ENCODE results near the gene TBCEL.
"Not testable (repeated sequence)": the region's sequence is repeated elsewhere in the genome, so short reads cannot be mapped to it uniquely, and the experiment has no call there.

TBCEL gene

DNA sequence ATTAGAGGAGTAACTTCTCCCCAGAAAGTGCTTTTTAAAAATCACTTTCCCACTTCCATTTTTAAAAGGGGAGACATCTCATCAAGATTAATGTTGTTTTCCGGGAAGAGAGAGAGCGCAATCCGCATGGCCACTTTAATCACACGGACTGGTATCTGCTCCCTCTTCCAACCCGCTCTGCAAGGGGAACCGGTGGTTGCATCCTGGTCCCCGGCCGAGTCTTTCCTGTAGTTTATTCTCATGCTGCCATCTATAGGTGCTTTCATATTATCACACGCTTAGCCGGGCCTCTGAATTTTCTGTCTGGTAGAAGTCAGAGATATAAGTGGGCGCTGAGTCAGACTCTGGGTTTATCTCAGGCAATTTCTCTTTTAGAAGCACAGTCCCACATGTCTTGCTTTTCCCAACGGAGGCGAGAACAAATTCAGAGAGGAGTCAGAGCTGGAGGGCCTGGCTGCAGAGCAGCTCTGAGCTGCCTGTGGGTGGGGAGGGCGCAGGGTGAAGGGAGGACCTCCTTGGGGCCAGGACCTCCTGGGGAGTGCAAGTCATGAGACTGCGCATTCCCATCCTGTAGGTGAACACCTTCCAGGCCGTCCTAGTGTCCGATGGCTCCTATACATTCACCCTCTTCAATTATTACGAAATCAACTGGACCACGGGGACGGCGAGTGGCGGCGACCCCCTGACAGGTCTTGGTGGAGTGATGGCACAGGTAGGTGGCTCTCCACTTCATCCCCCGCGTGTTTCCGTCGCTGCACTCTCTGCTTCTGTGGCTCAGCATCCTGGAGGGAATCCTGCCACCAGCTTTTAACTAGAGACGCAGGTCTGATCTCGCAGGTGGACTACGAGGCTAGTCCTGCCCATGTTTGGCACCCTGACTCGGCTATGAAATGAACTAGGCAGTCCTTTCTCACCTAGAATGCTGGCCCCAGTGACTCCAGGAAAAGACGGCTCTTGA, 88.9 kb downstream of the TBCEL start:
- no peaks in the 10 kb centered on the region for H3F3A ChIP-seq (ENCODE audit: insufficient read depth, low read length)
- no peak overlapping the region for H2AFZ ChIP-seq (ENCODE audit: low read length)
- H3K9me2 ChIP-seq (replicated peaks; ENCODE audit: insufficient read depth, low read length): no peaks in the 10 kb centered on the region

GRCh38 chr11:121113611-121114010, 89.7 kb downstream of the TBCEL start:
- H3K27me3 ChIP-seq (replicated peaks; ENCODE audit: insufficient read depth, low read length): no peaks in the 10 kb centered on the region

More for the DNA sequence above, 88.9 kb downstream of the TBCEL start:
- Histone ChIP-seq H3K79me2 (ENCODE audit: low read length) (no peaks in the 10 kb centered on the region), H3K36me3 (replicated peaks; ENCODE audit: insufficient read depth, low read length) (no peaks in the 10 kb centered on the region), H3K9ac (ENCODE audit: low read length) (no peak overlapping the region), H3K27me3 (replicated peaks; ENCODE audit: insufficient read depth, low read length) (no peaks in the 10 kb centered on the region), H3K9me3 (replicated peaks; ENCODE audit: insufficient read depth, low read length) (no peaks in the 10 kb centered on the region), H3K4me3 (ENCODE audit: low read length) (no peak overlapping the region), H3K4me2 (ENCODE audit: low read depth, low read length) (peak overlapping the region; percentile 22; the same call in 1 of the 2 replicates), H3K27ac (ENCODE audit: low read length) (no peak overlapping the region), H3K4me1 (ENCODE audit: low read length) (no peaks in the 10 kb centered on the region), H4K20me1 (ENCODE audit: insufficient read depth, low read length) (no peaks in the 10 kb centered on the region)
- peak; percentile 68 for DNase-seq
- peak; percentile 68 for TF ChIP-seq CTCF (IDR thresholded peaks at IDR 0.05; ENCODE audit: low read length)
- no peak for TF ChIP-seq EZH2phosphoT487 (IDR thresholded peaks at IDR 0.05; ENCODE audit: low read length)

DNA sequence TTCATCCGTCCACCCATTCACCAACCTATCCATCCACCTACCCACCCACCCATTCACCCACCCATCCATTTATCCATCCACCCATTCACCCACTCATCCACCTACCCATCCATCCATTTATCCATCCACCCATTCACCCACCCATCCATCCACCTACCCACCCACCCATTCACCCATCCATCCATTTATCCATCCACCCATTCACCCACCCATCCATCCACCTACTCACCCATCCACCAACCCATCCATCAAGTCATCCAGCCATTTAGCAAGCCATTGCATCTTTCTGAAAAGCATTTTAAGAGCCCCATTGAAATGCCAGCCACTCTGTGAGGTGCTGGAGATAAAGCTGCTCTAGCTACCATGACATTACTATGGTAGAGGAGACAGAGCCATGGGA, 91.1 kb downstream of the TBCEL start:
- not testable (repeated sequence) for H3K79me2 ChIP-seq (ENCODE audit: low read length); H3K27ac ChIP-seq (ENCODE audit: low read length); H3K9ac ChIP-seq (ENCODE audit: low read length); H3K36me3 ChIP-seq (replicated peaks; ENCODE audit: insufficient read depth, low read length); H3F3A ChIP-seq (ENCODE audit: insufficient read depth, low read length); DNase-seq; H3K9me2 ChIP-seq (replicated peaks; ENCODE audit: insufficient read depth, low read length); H4K20me1 ChIP-seq (ENCODE audit: insufficient read depth, low read length); H3K4me2 ChIP-seq (ENCODE audit: low read depth, low read length); H3K4me1 ChIP-seq (ENCODE audit: low read length); H3K9me3 ChIP-seq (replicated peaks; ENCODE audit: insufficient read depth, low read length); H3K27me3 ChIP-seq (replicated peaks; ENCODE audit: insufficient read depth, low read length); H3K4me3 ChIP-seq (ENCODE audit: low read length); H2AFZ ChIP-seq (ENCODE audit: low read length)

More at GRCh38 chr11:121113611-121114010, 89.7 kb downstream of the TBCEL start:
- no peaks in the 10 kb centered on the region for H3K9me3 ChIP-seq (replicated peaks; ENCODE audit: insufficient read depth, low read length)
- no peak overlapping the region for H3K27ac ChIP-seq (ENCODE audit: low read length)
- no peaks in the 10 kb centered on the region for H3K4me1 ChIP-seq (ENCODE audit: low read length)
- no peaks in the 10 kb centered on the region for H3K9me2 ChIP-seq (replicated peaks; ENCODE audit: insufficient read depth, low read length)
- H4K20me1 ChIP-seq (ENCODE audit: insufficient read depth, low read length): no peaks in the 10 kb centered on the region
- no peaks in the 10 kb centered on the region for H3F3A ChIP-seq (ENCODE audit: insufficient read depth, low read length)
- no peak overlapping the region for H3K4me2 ChIP-seq (ENCODE audit: low read depth, low read length)
- H3K36me3 ChIP-seq (replicated peaks; ENCODE audit: insufficient read depth, low read length): no peaks in the 10 kb centered on the region
- no peak overlapping the region for H3K9ac ChIP-seq (ENCODE audit: low read length)
- no peak overlapping the region for H3K4me3 ChIP-seq (ENCODE audit: low read length)
- H2AFZ ChIP-seq (ENCODE audit: low read length): no peak overlapping the region
- TF ChIP-seq EZH2phosphoT487 (IDR thresholded peaks at IDR 0.05; ENCODE audit: low read length) (no peak), EZH2 (optimal IDR thresholded peaks at IDR 0.05; ENCODE audit: low read depth, low read length) (no peak), CTCF (IDR thresholded peaks at IDR 0.05; ENCODE audit: low read length) (no peak)
- no peaks in the 10 kb centered on the region for H3K79me2 ChIP-seq (ENCODE audit: low read length)
- DNase-seq: no peak

DNA sequence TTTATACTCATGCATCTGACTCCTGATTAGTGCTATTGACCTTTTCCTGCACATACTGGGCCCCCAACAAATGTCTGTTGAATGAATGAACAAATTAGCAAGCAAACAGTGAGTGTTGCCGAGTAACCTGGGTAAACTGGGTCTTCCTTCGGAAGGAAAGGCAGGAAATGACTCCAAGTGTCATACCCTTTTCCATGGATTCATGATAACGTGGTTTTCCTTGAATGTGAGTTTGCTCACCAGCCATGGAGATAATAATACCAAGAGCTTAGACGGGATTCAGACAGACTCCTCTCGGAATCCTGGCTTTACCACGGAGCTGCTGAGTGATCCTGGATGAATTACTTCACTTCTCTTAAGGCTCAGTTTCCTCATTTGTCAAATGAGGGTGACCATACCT, 93.9 kb downstream of the TBCEL start:
- H3K4me3 ChIP-seq (ENCODE audit: low read length): no peak overlapping the region
- H3K9me3 ChIP-seq (replicated peaks; ENCODE audit: insufficient read depth, low read length): no peaks in the 10 kb centered on the region
- H3F3A ChIP-seq (ENCODE audit: insufficient read depth, low read length): no peaks in the 10 kb centered on the region
- H3K9ac ChIP-seq (ENCODE audit: low read length): no peak overlapping the region
- H3K27me3 ChIP-seq (replicated peaks; ENCODE audit: insufficient read depth, low read length): no peaks in the 10 kb centered on the region
- no peak for TF ChIP-seq EZH2phosphoT487 (IDR thresholded peaks at IDR 0.05; ENCODE audit: low read length)
- TF ChIP-seq CTCF (IDR thresholded peaks at IDR 0.05; ENCODE audit: low read length): no peak
- no peak for TF ChIP-seq EZH2 (optimal IDR thresholded peaks at IDR 0.05; ENCODE audit: low read depth, low read length)
- H4K20me1 ChIP-seq (ENCODE audit: insufficient read depth, low read length): no peaks in the 10 kb centered on the region
- H3K36me3 ChIP-seq (replicated peaks; ENCODE audit: insufficient read depth, low read length): no peaks in the 10 kb centered on the region
- H3K9me2 ChIP-seq (replicated peaks; ENCODE audit: insufficient read depth, low read length): no peaks in the 10 kb centered on the region
- no peak for DNase-seq
- H2AFZ ChIP-seq (ENCODE audit: low read length): no peak overlapping the region
- no peaks in the 10 kb centered on the region for H3K4me1 ChIP-seq (ENCODE audit: low read length)
- no peak overlapping the region for H3K4me2 ChIP-seq (ENCODE audit: low read depth, low read length)
- H3K79me2 ChIP-seq (ENCODE audit: low read length): no peaks in the 10 kb centered on the region
- no peak overlapping the region for H3K27ac ChIP-seq (ENCODE audit: low read length)
